K562 (cell line): ENCODE data around the gene SETD7. TPM values are rescaled to one million over a fixed set of nuclear protein-coding genes. Genes with fewer than 3 reads are reported as not detected.

Experiments
- ATAC-seq: fragments of 200-7000 bp; cut with Tn5 transposase; 3 replicates; pipeline ENCODE4 v1.9.1; 2020; ENCODE audit warnings: moderate library complexity
- BruUV-seq: library from RNA; stranded (reverse); fragments of 400-500 nt; replicated peaks from 2 replicates; lab custom pipeline; 2021; lab: Mats Ljungman, UMichigan
- CTCF ChIA-PET: fragments of 300-600 bp; formaldehyde crosslinking; extraction: SDS; loops from one replicate; lab custom pipeline; 2021; ENCODE audit warnings: low intra/inter-chr PET ratio; lab: Yijun Ruan, JAX
- POLR2A ChIA-PET: fragments of 300-600, 350-650 bp; sonication (Branson Sonifier 250); formaldehyde crosslinking; extraction: SDS; loops from one replicate; lab custom pipeline; 2021; ENCODE audit warnings: antibody characterized with exemption, inconsistent platforms; lab: Yijun Ruan, JAX
- DNase-seq, 4 experiments: peaks; one replicate each; pipeline versions ENCODE4 v3.0.0 to v3.0.0-alpha.2; 2011 to 2018; ENCODE audit warnings: low spot score in 3 of 4, mixed read lengths in 3 of 4; ENCODE audit errors: extremely low read depth in 1 of 4
- FAIRE-seq: peaks from 2 replicates; lab custom pipeline; 2011; peaks lifted over from hg19 to GRCh38; lab: Jason Lieb, UNC
- H2AFZ ChIP-seq: 2 replicates; pipeline ENCODE4 v1.6.0; 2011; ENCODE audit warnings: low read depth, low read length, control low read depth, inconsistent platforms
- H3K27ac ChIP-seq: fragments of 200-600 bp; 3 replicates; pipeline ENCODE4 v1.8.0; 2011; ENCODE audit warnings: low read depth, mild to moderate bottlenecking, control low read depth, inconsistent platforms, low read length, moderate library complexity, mixed read lengths; ENCODE audit errors: extremely low read depth
- H3K27me3 ChIP-seq, 2 experiments: fragments of 300-600 bp in 1 of 2; 2 replicates in 1 of 2; 3 replicates in 1 of 2; pipeline versions ENCODE4 v1.6.0 to v1.8.0; 2011; ENCODE audit warnings: inconsistent platforms in 2 of 2, low read length in 2 of 2, mild to moderate bottlenecking in 1 of 2, mixed read lengths in 1 of 2, moderate library complexity in 1 of 2; ENCODE audit not compliant: control insufficient read depth in 2 of 2, insufficient read depth in 2 of 2
- H3K36me3 ChIP-seq: fragments of 300-600 bp; 3 replicates; pipeline ENCODE4 v1.8.0; 2011; ENCODE audit warnings: mild to moderate bottlenecking, low read length, inconsistent platforms; ENCODE audit not compliant: control insufficient read depth, insufficient read depth
- H3K4me1 ChIP-seq, 2 experiments: fragments of 200-600 bp in 1 of 2; replicated peaks in 1 of 2; 2 replicates in 1 of 2; 3 replicates in 1 of 2; pipeline versions ENCODE4 v1.5.1 to v1.8.0; 2011; ENCODE audit warnings: inconsistent platforms in 2 of 2, low read length in 2 of 2, mild to moderate bottlenecking in 1 of 2, mixed read lengths in 1 of 2, moderate library complexity in 1 of 2; ENCODE audit not compliant: control insufficient read depth in 2 of 2, insufficient read depth in 2 of 2
- H3K4me2 ChIP-seq: 2 replicates; pipeline ENCODE4 v1.6.1; 2011; ENCODE audit warnings: low read length, control low read depth, inconsistent platforms, mixed read lengths; ENCODE audit not compliant: insufficient read depth
- H3K4me3 ChIP-seq: fragments of 200-600 bp; sonication (generic), shearing (Covaris generic); 2 replicates; pipeline ENCODE4 v1.5.1; 2016; ENCODE audit warnings: control low read depth, inconsistent platforms
- H3K79me2 ChIP-seq: fragments of 200-600 bp; 3 replicates; pipeline ENCODE4 v1.8.0; 2011; ENCODE audit warnings: low read length, inconsistent platforms; ENCODE audit not compliant: control insufficient read depth, insufficient read depth
- H3K9ac ChIP-seq, 2 experiments: 2 replicates each; pipeline versions ENCODE4 v1.6.0 to v1.6.1; 2011; ENCODE audit warnings: low read depth in 2 of 2, low read length in 2 of 2, control low read depth in 1 of 2, inconsistent platforms in 1 of 2, mild to moderate bottlenecking in 1 of 2, mixed read lengths in 1 of 2; ENCODE audit not compliant: insufficient read depth in 1 of 2
- H3K9me1 ChIP-seq: one replicate; pipeline ENCODE4 v1.6.0; 2011; ENCODE audit warnings: inconsistent platforms, mild to moderate bottlenecking, low read length, moderate library complexity; ENCODE audit not compliant: control insufficient read depth, insufficient read depth
- H3K9me3 ChIP-seq: replicated peaks from 2 replicates; pipeline ENCODE4 v1.5.1; 2011; ENCODE audit warnings: low read depth, low read length, inconsistent platforms; ENCODE audit not compliant: control insufficient read depth, insufficient read depth
- H4K20me1 ChIP-seq: replicated peaks from 2 replicates; pipeline ENCODE4 v1.6.1; 2011; ENCODE audit warnings: low read length, inconsistent platforms, mixed read lengths; ENCODE audit not compliant: control insufficient read depth, insufficient read depth
- ZNF121 ChIP-seq: sonication (generic); formaldehyde crosslinking; conservative IDR thresholded peaks from 2 replicates; pipeline ENCODE4 v1.8.0; 2022; ENCODE audit warnings: missing genetic modification reagents
- WGBS: fragments of 100-300 bp; shearing (Covaris generic); methylation state at CpG from one replicate; pipeline ENCODE4 v1.1.6; 2016; ENCODE audit warnings: low coverage, mixed read lengths; ENCODE audit not compliant: insufficient coverage; ENCODE audit errors: missing lambda C conversion rate; 5-methylcytosine and 5-hydroxymethylcytosine counted together
- in situ Hi-C: fragments of 300-500 bp; cut with MboI; formaldehyde crosslinking; loops from 4 replicates; pipeline ENCODE4 v1.15.0; 2018; ENCODE audit warnings: inconsistent platforms, mixed read lengths
- intact Hi-C: fragments of 100-400 bp; cut with micrococcal nuclease; formaldehyde crosslinking; loops from 2 replicates; pipeline ENCODE4 v1.14.2; 2022
- polyA plus RNA-seq, 8 experiments: library from polyadenylated mRNA; depleted of rRNA in 4 of 8; stranded (reverse) in 5 of 8; unstranded in 3 of 8; fragments of >200 nt; fragmentation: Nextera tagmentation in 2 of 8; fragmentation: Illumina TruSeq in 1 of 8; extraction: Ambion mirVana in 2 of 8; extraction: Trizol in 1 of 8; gene quantifications; 2 replicates each; pipeline versions ENCODE4 v1.2.1 to v1.2.3, GENCODE V29; 2011 to 2014; ENCODE audit warnings: inconsistent platforms in 1 of 8, missing spikeins in 1 of 8
- total RNA-seq, 7 experiments: library from RNA; depleted of rRNA in 6 of 7; stranded (reverse); fragments of >200 nt in 6 of 7; fragmentation: Illumina TruSeq in 2 of 7; extraction: Trizol in 2 of 7; gene quantifications; 2 replicates each; pipeline versions ENCODE4 v1.2.1 to v1.2.3, GENCODE V29; 2011 to 2021; ENCODE audit warnings: low replicate concordance in 1 of 7
- TF ChIP-seq, protein P1 (sequence below): fragments of 250-450 bp; sonication (Bioruptor Pico); IDR thresholded peaks from 2 replicates; pipeline ENCODE4 v1.5.0; 2021
- TF ChIP-seq, protein P2 (sequence below): sonication (generic); formaldehyde crosslinking; IDR thresholded peaks from 2 replicates; pipeline ENCODE4 v1.8.0; 2022; ENCODE audit warnings: mild to moderate bottlenecking, missing genetic modification reagents, borderline replicate concordance

SETD7 gene
- total and polyA plus RNA-seq, 9 of the 15 experiments (the other 6 are each of a cell fraction or from before 2014, with no cell fraction given) = 0.37 to 2.4 (median 1.7) TPM

- CTCF ChIA-PET = interaction anchor here (1.3 kb wide), 1 partner anchor 71 kb away, joined by 4 read pairs; no protein-coding TSS in a partner anchor
- FAIRE-seq (no peak), DNase-seq (no peak), ATAC-seq (no peak)
- TF ChIP-seq, protein P1, sequence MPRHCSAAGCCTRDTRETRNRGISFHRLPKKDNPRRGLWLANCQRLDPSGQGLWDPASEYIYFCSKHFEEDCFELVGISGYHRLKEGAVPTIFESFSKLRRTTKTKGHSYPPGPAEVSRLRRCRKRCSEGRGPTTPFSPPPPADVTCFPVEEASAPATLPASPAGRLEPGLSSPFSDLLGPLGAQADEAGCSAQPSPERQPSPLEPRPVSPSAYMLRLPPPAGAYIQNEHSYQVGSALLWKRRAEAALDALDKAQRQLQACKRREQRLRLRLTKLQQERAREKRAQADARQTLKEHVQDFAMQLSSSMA (CRISPR knock-in tag) = no peak
- TF ChIP-seq, protein P2, sequence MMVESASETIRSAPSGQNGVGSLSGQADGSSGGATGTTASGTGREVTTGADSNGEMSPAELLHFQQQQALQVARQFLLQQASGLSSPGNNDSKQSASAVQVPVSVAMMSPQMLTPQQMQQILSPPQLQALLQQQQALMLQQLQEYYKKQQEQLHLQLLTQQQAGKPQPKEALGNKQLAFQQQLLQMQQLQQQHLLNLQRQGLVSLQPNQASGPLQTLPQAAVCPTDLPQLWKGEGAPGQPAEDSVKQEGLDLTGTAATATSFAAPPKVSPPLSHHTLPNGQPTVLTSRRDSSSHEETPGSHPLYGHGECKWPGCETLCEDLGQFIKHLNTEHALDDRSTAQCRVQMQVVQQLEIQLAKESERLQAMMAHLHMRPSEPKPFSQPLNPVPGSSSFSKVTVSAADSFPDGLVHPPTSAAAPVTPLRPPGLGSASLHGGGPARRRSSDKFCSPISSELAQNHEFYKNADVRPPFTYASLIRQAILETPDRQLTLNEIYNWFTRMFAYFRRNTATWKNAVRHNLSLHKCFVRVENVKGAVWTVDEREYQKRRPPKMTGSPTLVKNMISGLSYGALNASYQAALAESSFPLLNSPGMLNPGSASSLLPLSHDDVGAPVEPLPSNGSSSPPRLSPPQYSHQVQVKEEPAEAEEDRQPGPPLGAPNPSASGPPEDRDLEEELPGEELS (CRISPR knock-in tag) = no peak
- TF ChIP-seq ZNF121 (CRISPR knock-in tag) = no peak
- no TSS peak for BruUV-seq
- no peaks in the 10 kb centered on the region for H3K36me3 ChIP-seq
- H3K4me3 ChIP-seq = no peak overlapping the region
- POLR2A ChIA-PET = no interaction called here
- H3K9me1 ChIP-seq = no peaks in the 10 kb centered on the region
- no peaks in the 10 kb centered on the region for H3K9me3 ChIP-seq
- H2AFZ ChIP-seq = no peak overlapping the region
- no peak overlapping the region for H3K4me2 ChIP-seq
- intact Hi-C loops = no loop called here
- H4K20me1 ChIP-seq = no peaks in the 10 kb centered on the region
- peaks cover 8 to 18% of the 10 kb centered on the region in 2 experiments; a peak in 4 of 5 replicates for H3K27me3 ChIP-seq
- in situ Hi-C loops = no loop called here
- H3K79me2 ChIP-seq = no peaks in the 10 kb centered on the region
- H3K9ac ChIP-seq = no peak overlapping the region
- H3K27ac ChIP-seq = no peak overlapping the region
- WGBS = 7% methylated on average over 8 of the region's 8 CpGs
- no peaks in the 10 kb centered on the region for H3K4me1 ChIP-seq
These were observed 25.1 kb upstream of the SETD7 start for GRCh38 chr4:139581096-139581495.
